GM12891 (cell line): Measurements from ENCODE around the gene LARGE2.

Source experiments
- PAX5 ChIP-seq: IDR thresholded peaks from 2 replicates; pipeline ENCODE4 v1.6.1; 2011; ENCODE audit warnings: low read length, moderate library complexity, mild to moderate bottlenecking; ENCODE audit not compliant: insufficient read depth, severe bottlenecking
- POLR2A ChIP-seq: IDR thresholded peaks from 2 replicates; pipeline ENCODE4 v1.6.1; 2011; ENCODE audit warnings: low read depth, low read length, control low read depth
- POLR2AphosphoS5 ChIP-seq: IDR thresholded peaks from 2 replicates; pipeline ENCODE4 v1.6.1; 2011; ENCODE audit warnings: low read depth, low read length, control low read depth
- POU2F2 ChIP-seq: IDR thresholded peaks from 2 replicates; pipeline ENCODE4 v1.6.1; 2011; ENCODE audit warnings: low read depth, mild to moderate bottlenecking, control low read depth, low read length, moderate library complexity
- SPI1 ChIP-seq: IDR thresholded peaks from 2 replicates; pipeline ENCODE4 v1.6.1; 2011; ENCODE audit warnings: low read depth, low read length, control low read depth
- TAF1 ChIP-seq: IDR thresholded peaks from 2 replicates; pipeline ENCODE4 v1.6.1; 2011; ENCODE audit warnings: low read depth, low read length, control low read depth

GRCh38 chr11:45909594-45910475 lies 12.6 kb upstream of the LARGE2 start:
- TF ChIP-seq POLR2A (no peak), POU2F2 (no peak), POLR2AphosphoS5 (no peak), SPI1 (no peak), PAX5 (no peak), TAF1 (no peak)
